B cell (primary cell): ENCODE measurements around the gene TMEM9.

ENCODE experiments used
- EZH2 ChIP-seq: IDR thresholded peaks from 2 replicates; pipeline ENCODE4 v1.6.1; 2012; ENCODE audit warnings: borderline replicate concordance, low read depth, mild to moderate bottlenecking, moderate library complexity, low read length; ENCODE audit not compliant: insufficient read depth, poor library complexity, severe bottlenecking
- TF ChIP-seq, protein P1 (sequence below): fragments of 200-600 bp; IDR thresholded peaks from one replicate; pipeline ENCODE4 v1.8.0; 2022; ENCODE audit warnings: antibody characterized with exemption, mild to moderate bottlenecking

DNA sequence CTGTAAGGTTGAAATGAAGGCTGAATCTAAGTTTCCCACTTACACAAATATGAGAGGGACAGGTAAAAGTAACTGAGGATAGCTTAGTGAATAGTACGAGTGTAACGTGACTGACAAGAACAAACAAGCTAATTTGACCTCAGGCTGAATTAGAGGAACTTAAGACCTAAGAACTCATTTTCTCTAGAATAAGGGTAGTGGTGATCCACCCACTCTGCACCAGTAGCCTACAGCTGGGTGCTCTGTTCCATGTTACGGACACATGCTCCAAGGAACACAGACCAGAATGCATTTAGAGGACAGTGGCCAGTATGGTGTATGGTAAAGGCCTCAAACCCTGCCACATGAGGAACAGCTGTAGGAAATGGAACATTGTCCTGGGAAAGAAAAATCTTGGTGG, 14.9 kb upstream of the TMEM9 start:
- TF ChIP-seq, protein P1, sequence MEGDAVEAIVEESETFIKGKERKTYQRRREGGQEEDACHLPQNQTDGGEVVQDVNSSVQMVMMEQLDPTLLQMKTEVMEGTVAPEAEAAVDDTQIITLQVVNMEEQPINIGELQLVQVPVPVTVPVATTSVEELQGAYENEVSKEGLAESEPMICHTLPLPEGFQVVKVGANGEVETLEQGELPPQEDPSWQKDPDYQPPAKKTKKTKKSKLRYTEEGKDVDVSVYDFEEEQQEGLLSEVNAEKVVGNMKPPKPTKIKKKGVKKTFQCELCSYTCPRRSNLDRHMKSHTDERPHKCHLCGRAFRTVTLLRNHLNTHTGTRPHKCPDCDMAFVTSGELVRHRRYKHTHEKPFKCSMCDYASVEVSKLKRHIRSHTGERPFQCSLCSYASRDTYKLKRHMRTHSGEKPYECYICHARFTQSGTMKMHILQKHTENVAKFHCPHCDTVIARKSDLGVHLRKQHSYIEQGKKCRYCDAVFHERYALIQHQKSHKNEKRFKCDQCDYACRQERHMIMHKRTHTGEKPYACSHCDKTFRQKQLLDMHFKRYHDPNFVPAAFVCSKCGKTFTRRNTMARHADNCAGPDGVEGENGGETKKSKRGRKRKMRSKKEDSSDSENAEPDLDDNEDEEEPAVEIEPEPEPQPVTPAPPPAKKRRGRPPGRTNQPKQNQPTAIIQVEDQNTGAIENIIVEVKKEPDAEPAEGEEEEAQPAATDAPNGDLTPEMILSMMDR = no peak
- TF ChIP-seq EZH2 = no peak
